ENCODE measurements around the gene PATJ. TPM values are rescaled to one million over a fixed set of nuclear protein-coding genes. Genes with fewer than 3 reads are reported as not detected.

The PATJ gene
- total and polyA plus RNA-seq, 2 experiments from 2014 or later: 20.0 to 44.8 TPM

DNA sequence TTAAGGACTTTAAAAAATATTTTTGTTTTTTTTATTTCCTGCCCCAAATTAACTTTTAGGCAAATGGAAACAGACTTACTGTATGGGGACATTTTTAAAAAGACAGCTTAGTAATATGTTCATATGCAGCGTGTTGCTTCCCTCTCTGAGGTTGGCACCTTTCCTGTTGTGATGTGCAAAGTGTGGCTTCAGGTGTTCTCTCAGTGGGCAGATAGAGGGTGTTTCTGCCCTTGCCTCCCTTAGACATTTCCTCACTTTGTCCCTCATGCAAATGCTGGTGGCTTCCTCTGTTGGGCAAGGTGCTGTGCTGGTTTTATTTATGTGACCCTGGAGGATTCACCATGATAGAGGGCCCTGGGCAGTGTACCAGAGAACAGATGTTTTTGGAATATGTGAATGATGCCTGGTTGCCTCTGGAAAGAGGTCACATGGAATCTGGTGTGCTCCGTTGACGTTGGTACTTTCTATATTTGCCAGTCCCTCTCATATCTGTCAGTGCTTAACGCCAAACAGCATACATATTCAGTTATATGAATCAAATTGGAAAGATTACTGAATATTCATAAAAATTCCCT, 123.5 kb downstream of the PATJ start:
- TF ChIP-seq, protein P1, sequence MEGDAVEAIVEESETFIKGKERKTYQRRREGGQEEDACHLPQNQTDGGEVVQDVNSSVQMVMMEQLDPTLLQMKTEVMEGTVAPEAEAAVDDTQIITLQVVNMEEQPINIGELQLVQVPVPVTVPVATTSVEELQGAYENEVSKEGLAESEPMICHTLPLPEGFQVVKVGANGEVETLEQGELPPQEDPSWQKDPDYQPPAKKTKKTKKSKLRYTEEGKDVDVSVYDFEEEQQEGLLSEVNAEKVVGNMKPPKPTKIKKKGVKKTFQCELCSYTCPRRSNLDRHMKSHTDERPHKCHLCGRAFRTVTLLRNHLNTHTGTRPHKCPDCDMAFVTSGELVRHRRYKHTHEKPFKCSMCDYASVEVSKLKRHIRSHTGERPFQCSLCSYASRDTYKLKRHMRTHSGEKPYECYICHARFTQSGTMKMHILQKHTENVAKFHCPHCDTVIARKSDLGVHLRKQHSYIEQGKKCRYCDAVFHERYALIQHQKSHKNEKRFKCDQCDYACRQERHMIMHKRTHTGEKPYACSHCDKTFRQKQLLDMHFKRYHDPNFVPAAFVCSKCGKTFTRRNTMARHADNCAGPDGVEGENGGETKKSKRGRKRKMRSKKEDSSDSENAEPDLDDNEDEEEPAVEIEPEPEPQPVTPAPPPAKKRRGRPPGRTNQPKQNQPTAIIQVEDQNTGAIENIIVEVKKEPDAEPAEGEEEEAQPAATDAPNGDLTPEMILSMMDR (IDR thresholded peaks at IDR 0.05; ENCODE audit: poor library complexity): no peak
- no peak for TF ChIP-seq EZH2phosphoT487 (IDR thresholded peaks at IDR 0.05; ENCODE audit: low read depth, severe bottlenecking, unreplicated experiment)
- no peak for TF ChIP-seq EZH2 (IDR thresholded peaks at IDR 0.05; ENCODE audit: borderline replicate concordance)
- H3K27me3 ChIP-seq: no peaks in the 10 kb centered on the region
- no peaks in the 10 kb centered on the region for H4K20me1 ChIP-seq (ENCODE audit: insufficient read depth, poor library complexity, severe bottlenecking)
- no peaks in the 10 kb centered on the region for H3K9me3 ChIP-seq (ENCODE audit: low read depth)
- no peak overlapping the region for H3K27ac ChIP-seq
- no peaks in the 10 kb centered on the region for H3K79me2 ChIP-seq
- no peaks in the 10 kb centered on the region for H3K36me3 ChIP-seq (replicated peaks; ENCODE audit: insufficient read depth, low read depth)
- H3K4me3 ChIP-seq: no peak overlapping the region
- DNase-seq (ENCODE audit: low spot score): no peak
- H3K9me2 ChIP-seq (replicated peaks; ENCODE audit: insufficient read depth): no peaks in the 10 kb centered on the region
- 95% methylated on average over 4 of the region's 4 CpGs for WGBS (ENCODE audit: low lambda C conversion rate, missing lambda C conversion rate)
- H3K4me2 ChIP-seq: no peak overlapping the region
- H3K4me1 ChIP-seq (ENCODE audit: insufficient read depth): no peaks in the 10 kb centered on the region
- no peak overlapping the region for H2AFZ ChIP-seq

DNA sequence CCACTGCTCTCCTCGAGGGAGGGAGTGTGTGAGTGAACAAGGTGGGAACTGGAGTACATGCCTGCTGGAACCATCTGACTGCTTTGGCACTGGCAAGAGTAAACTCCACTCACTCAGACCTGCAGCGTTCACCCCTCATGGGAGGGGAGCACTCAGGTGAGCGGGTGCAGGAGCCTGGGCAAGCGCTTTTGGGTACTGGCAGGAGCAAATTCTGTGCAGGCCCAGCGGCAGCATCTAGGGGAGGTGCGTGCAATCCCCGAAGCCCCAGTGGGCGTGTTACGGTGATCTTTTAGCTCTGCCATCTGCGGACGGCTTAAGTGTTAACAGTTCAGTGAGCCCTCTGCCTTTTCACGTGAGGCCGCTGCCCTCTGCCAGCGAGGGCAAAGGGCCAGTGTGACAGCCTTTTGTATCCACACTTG, 127.4 kb downstream of the PATJ start:
- TF ChIP-seq EZH2 (IDR thresholded peaks at IDR 0.05; ENCODE audit: borderline replicate concordance) (no peak), EZH2phosphoT487 (IDR thresholded peaks at IDR 0.05; ENCODE audit: low read depth, severe bottlenecking, unreplicated experiment) (no peak)
- TF ChIP-seq, protein P1 (IDR thresholded peaks at IDR 0.05; ENCODE audit: poor library complexity): no peak
- Histone ChIP-seq H3K27me3 (no peaks in the 10 kb centered on the region), H3K36me3 (replicated peaks; ENCODE audit: insufficient read depth, low read depth) (no peaks in the 10 kb centered on the region), H2AFZ (no peak overlapping the region), H3K4me3 (no peak overlapping the region), H3K79me2 (no peaks in the 10 kb centered on the region), H3K27ac (no peak overlapping the region), H4K20me1 (ENCODE audit: insufficient read depth, poor library complexity, severe bottlenecking) (no peaks in the 10 kb centered on the region), H3K4me2 (no peak overlapping the region), H3K4me1 (ENCODE audit: insufficient read depth) (peaks cover 13% of the 10 kb centered on the region), H3K9me2 (replicated peaks; ENCODE audit: insufficient read depth) (no peaks in the 10 kb centered on the region), H3K9me3 (ENCODE audit: low read depth) (no peaks in the 10 kb centered on the region)
- no peak for DNase-seq (ENCODE audit: low spot score)
- WGBS (ENCODE audit: low lambda C conversion rate, missing lambda C conversion rate): 84% methylated on average over 14 of the region's 14 CpGs

DNA sequence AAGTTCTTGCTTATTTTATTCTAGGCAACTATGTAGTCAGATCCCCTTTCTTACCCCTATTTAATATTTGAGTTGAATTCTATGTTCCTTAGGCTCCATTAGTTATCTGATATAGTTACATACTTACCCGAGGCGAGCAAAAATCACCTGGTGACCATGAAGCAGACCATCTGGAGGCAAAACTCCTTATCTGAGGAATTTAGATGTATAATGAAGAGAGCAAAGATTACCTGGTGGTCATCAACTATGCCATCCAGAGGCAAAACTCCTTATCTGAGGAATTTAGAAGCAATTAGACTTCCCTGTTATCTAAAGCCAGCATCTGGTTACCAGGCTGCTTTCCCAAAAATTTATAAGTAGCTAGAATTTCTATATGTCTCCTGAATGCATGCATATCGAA, 129.9 kb downstream of the PATJ start:
- TF ChIP-seq EZH2 (IDR thresholded peaks at IDR 0.05; ENCODE audit: borderline replicate concordance): no peak
- TF ChIP-seq EZH2phosphoT487 (IDR thresholded peaks at IDR 0.05; ENCODE audit: low read depth, severe bottlenecking, unreplicated experiment): no peak
- TF ChIP-seq, protein P1 (IDR thresholded peaks at IDR 0.05; ENCODE audit: poor library complexity): no peak
- no peaks in the 10 kb centered on the region for H3K9me2 ChIP-seq (replicated peaks; ENCODE audit: insufficient read depth)
- no peak overlapping the region for H3K27ac ChIP-seq
- 39% methylated on average over 3 of the region's 3 CpGs for WGBS (ENCODE audit: low lambda C conversion rate, missing lambda C conversion rate)
- no peaks in the 10 kb centered on the region for H3K9me3 ChIP-seq (ENCODE audit: low read depth)
- H4K20me1 ChIP-seq (ENCODE audit: insufficient read depth, poor library complexity, severe bottlenecking): no peaks in the 10 kb centered on the region
- no peak overlapping the region for H3K4me3 ChIP-seq
- no peaks in the 10 kb centered on the region for H3K36me3 ChIP-seq (replicated peaks; ENCODE audit: insufficient read depth, low read depth)
- no peaks in the 10 kb centered on the region for H3K27me3 ChIP-seq
- H3K4me1 ChIP-seq (ENCODE audit: insufficient read depth): peaks cover 13% of the 10 kb centered on the region
- H2AFZ ChIP-seq: no peak overlapping the region
- DNase-seq (ENCODE audit: low spot score): no peak
- no peak overlapping the region for H3K4me2 ChIP-seq
- no peaks in the 10 kb centered on the region for H3K79me2 ChIP-seq

All from hepatocyte (in vitro differentiated cells).